Fibroblast of the aortic adventitia (primary cell): ENCODE data around the gene ITPK1. TPM values are rescaled to one million over a fixed set of nuclear protein-coding genes. Genes with fewer than 3 reads are reported as not detected.

Experiments used
- DNase-seq: peaks from one replicate; pipeline ENCODE4 v3.0.0-alpha.2; 2010; ENCODE audit warnings: low read depth
- H3K4me3 ChIP-seq: 2 replicates; pipeline ENCODE4 v1.5.1; 2011; ENCODE audit warnings: low read depth, mild to moderate bottlenecking, control low read depth, low read length, moderate library complexity
- total RNA-seq: library from RNA; depleted of rRNA; stranded (reverse); fragments of >200 nt; gene quantifications from 2 replicates; pipeline ENCODE4 v1.2.3, GENCODE V29; 2012; ENCODE audit warnings: low replicate concordance
- TF ChIP-seq, protein P1 (sequence below): IDR thresholded peaks from 2 replicates; pipeline ENCODE4 v1.5.1; 2011; ENCODE audit warnings: mild to moderate bottlenecking, low read length, control low read depth, inconsistent platforms; ENCODE audit not compliant: insufficient read depth

The ITPK1 gene
- total RNA-seq, 1 donor: 20.1 TPM

- DNase-seq: no peak
- no peak overlapping the region for H3K4me3 ChIP-seq
- TF ChIP-seq, protein P1, sequence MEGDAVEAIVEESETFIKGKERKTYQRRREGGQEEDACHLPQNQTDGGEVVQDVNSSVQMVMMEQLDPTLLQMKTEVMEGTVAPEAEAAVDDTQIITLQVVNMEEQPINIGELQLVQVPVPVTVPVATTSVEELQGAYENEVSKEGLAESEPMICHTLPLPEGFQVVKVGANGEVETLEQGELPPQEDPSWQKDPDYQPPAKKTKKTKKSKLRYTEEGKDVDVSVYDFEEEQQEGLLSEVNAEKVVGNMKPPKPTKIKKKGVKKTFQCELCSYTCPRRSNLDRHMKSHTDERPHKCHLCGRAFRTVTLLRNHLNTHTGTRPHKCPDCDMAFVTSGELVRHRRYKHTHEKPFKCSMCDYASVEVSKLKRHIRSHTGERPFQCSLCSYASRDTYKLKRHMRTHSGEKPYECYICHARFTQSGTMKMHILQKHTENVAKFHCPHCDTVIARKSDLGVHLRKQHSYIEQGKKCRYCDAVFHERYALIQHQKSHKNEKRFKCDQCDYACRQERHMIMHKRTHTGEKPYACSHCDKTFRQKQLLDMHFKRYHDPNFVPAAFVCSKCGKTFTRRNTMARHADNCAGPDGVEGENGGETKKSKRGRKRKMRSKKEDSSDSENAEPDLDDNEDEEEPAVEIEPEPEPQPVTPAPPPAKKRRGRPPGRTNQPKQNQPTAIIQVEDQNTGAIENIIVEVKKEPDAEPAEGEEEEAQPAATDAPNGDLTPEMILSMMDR: no peak
Measured at GRCh38 chr14:92970271-92970670, 145.5 kb downstream of the ITPK1 start.

GRCh38 chr14:92969871-92970270 is 145.9 kb downstream of the ITPK1 start:
- TF ChIP-seq, protein P1: no peak
- no peak for DNase-seq
- no peak overlapping the region for H3K4me3 ChIP-seq

DNA sequence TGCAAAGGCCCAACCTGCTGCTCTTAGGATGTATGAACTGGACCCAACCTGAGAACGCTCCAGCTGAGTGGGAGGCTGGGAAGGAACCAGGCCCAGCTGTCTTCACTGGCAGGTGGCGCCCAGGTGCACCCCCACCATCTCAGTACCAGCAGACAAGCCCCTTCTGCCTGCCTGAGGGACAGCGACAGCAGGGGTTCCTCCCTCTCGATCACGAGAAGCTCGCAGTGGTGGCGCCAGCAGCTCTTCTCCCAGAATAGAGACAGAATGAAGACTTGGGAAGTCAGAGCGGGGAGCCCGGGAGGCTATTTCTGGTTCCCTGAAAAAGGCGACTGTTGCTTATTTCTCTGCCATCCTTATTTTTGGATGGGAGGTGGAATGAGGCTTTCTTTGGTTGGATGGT is 146.3 kb downstream of the ITPK1 start:
- TF ChIP-seq, protein P1: no peak
- no peak for DNase-seq
- no peak overlapping the region for H3K4me3 ChIP-seq

- no peak overlapping the region for H3K4me3 ChIP-seq
- TF ChIP-seq, protein P1: no peak
- no peak for DNase-seq
Measured at GRCh38 chr14:92968291-92969020, 147.3 kb downstream of the ITPK1 start.

DNA sequence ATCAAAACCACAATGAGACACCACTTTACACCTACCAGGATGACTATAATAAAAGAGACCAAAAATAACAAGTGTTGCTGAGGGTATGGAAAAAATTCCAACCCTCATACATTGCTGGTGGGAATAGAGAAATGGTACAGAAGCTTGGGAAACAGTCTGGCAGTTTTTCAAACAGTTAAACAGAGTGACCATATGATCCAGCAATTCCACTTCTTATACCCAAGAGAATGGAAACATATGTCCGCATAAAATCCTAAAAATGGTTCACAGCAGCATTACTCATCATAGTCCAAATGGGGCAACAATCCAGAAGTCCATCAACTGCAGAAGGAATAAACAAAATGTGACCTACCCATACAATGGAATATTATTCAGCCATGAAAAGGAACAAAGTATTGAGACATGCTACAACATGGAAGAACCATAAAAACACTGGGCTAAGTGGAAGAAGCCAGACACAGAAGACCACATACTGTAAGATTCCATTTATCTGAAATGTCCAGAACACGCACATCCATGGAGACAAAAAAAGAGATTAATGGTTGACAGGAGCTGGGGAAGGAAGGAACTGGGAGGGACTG is 148.3 kb downstream of the ITPK1 start:
- DNase-seq: peak; percentile 63
- TF ChIP-seq, protein P1: no peak
- no peak overlapping the region for H3K4me3 ChIP-seq

DNA sequence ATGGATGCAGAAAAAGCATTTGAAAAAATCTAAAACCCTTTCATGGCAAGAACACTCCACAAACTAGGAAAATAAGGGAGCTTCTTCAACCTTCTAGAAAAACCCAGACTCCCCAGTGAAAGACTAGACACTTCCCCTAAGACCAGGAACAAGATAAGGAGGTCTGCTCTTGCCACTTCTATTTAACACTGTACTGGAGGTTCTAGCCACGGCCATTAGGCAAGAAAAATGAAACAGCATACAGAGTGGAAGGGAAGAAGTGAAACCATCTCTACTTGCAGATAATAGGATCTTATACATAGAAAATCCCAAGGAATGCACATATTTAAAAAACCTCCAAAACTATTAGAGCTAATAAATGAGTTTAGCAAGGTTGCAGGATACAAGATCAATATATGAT is 150.4 kb downstream of the ITPK1 start:
- DNase-seq: no peak
- no peak overlapping the region for H3K4me3 ChIP-seq
- TF ChIP-seq, protein P1: no peak
